COLO668 (cell line): ENCODE measurements around the gene SRPK3.

Source experiments
- DNase-seq: peaks from one replicate; lab custom pipeline; 2025; ENCODE audit not compliant: unreplicated experiment; lab: John Stamatoyannopoulos, UW

The SRPK3 gene

DNA sequence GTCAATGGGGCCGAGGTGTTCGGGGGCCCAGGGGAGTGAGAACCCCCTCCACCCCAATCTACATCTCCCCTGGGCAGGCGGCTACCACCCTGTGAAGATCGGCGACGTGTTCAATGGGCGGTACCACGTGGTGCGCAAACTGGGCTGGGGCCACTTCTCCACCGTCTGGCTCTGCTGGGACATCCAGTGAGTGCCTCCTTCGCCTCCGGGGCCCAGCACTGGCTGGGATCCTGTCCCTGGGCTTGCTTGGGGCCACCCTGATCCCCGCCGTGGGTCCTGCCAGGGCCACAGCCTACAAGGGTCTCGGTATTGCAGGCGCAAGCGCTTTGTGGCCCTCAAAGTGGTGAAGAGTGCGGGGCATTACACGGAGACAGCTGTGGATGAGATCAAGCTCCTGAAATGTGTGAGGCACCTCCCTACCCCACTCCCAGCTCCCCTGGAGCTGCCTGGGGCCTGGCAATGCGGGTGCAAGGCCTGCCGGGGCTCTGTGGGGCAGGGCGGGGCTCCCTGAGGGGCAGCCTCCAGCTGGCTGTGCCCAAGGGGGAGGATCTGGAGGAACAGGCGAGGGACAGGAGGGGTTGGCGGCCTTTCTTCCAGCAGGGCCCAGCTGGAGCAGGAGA, 697 bp downstream of the SRPK3 start:
- DNase-seq: peak; percentile 62

DNA sequence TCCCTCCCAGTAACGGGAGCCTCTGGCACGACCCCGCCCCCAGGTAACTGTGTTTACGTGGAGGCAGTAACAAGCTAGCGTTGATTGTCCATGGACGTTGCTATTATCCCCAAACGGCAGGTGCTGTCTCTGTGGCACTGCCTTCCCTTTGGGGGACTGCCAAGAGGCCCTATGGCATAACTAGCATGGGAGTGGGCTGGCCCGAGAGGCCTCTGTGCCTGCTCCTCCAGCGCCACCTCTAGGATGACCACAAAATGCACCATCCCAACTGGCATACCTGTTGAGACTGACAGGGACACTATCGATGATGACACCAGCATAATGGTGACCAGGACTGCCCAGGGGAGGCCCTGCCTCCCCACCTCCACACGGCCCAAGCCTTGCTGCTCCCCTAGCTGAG, 1.5 kb downstream of the SRPK3 start:
- peak; percentile 91 for DNase-seq

DNA sequence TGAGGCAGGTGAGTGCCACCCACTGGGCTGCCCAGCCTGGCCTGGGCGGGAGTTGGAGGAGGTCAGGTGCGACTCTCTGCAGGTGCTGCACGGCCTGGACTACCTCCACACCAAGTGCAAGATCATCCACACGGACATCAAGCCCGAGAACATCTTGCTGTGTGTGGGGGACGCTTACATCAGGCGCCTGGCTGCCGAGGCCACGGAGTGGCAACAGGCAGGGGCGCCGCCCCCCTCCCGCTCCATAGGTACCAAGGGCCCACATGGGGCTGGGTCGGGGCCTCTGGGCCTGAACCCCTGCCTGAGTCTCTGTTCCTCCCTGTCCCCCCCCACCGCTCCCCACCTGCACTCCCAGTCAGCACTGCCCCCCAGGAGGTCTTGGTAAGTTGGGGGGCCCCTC, 2.0 kb downstream of the SRPK3 start:
- peak; percentile 45 for DNase-seq

DNA sequence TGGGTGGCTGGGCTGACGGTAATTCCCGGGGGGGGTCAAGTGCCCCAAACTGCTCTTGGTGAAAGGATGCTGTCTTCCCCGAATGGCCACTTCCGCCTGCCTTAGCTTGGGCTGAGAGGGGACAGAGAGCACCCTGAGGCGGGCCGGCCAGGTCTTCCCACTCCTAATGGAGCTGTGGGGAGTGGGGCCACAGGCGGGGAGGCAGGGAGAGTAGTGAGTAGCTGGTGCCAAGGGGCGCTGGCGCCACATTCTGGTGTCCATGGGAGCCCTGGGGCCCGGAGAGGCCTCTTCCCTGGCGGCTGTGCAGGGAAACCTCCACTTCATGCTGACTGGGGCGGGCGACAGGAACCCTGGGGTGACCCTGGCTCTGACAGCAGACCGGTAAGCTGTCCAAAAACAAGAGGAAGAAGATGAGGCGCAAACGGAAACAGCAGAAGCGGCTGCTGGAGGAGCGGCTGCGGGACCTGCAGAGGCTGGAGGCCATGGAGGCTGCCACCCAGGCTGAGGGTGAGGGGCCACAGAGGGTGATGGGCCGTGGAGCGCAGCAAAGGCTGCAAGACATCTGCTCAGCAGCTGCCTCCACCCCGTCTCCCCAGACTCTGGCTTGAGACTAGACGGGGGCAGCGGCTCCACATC, 2.7 kb downstream of the SRPK3 start:
- DNase-seq: no peak

DNA sequence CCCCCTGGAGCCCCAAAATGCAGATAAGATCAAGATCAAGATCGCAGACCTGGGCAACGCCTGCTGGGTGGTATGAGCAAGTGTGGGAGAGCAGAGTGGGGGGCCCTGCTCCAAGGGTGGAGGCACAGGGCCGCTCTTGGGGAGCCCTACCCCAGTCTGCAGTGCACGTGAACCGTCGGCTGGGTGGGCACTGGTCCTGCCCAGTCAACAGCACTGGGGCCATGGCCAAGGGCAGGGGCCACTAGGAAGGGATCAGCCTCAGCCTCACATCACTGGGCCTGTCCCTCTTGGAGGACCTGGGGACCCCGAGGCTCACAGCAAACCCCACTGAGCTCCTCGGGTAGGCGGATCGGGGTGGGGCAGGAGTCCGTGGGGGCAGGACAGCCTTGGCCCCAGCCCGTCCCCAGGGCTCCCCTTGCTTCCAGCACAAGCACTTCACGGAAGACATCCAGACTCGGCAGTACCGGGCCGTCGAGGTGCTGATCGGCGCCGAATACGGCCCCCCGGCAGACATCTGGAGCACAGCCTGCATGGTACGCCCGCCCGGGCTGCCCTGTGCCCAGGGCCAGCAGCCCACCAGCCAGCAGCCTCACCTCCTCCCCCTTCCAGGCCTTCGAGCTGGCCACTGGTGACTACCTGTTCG, 3.6 kb downstream of the SRPK3 start:
- no peak for DNase-seq

DNA sequence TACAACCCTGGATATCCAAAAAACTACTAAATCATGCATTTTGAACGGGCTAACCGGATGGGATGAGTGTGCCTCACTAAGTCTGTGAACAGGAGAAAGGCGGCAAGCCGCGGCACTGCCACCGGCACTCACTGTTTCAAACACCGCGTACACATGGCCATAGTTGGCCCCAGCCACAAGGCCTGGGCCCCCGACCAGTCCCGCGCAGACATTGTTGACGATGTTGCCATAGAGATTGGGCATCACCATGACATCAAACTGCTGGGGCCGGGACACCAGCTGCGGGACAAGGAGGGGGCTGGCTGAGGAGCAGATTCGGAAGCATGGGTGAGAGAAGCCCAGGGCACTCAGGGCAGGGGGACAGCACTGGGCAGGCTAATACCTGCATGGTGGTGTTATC, 5.8 kb downstream of the SRPK3 start:
- no peak for DNase-seq

DNA sequence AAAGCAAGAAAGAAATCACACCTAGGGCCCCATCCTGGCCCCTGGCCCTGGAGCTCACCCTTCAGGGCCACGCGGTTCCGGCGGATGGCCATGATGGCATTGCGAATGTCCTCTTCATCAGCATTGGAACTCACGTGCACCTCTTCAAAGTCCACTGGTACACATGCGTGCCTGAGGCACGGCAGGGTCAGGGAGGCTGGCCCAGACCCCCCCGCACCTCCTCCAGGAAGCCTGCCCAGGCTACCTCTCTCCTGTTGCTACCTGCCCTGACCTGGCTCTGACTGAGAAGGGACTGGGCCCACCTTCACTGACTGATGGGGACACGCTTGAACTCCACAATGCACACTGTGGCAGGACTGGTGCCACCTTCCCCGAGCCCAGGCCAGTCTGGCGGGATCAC, 8.8 kb downstream of the SRPK3 start:
- no peak for DNase-seq

DNA sequence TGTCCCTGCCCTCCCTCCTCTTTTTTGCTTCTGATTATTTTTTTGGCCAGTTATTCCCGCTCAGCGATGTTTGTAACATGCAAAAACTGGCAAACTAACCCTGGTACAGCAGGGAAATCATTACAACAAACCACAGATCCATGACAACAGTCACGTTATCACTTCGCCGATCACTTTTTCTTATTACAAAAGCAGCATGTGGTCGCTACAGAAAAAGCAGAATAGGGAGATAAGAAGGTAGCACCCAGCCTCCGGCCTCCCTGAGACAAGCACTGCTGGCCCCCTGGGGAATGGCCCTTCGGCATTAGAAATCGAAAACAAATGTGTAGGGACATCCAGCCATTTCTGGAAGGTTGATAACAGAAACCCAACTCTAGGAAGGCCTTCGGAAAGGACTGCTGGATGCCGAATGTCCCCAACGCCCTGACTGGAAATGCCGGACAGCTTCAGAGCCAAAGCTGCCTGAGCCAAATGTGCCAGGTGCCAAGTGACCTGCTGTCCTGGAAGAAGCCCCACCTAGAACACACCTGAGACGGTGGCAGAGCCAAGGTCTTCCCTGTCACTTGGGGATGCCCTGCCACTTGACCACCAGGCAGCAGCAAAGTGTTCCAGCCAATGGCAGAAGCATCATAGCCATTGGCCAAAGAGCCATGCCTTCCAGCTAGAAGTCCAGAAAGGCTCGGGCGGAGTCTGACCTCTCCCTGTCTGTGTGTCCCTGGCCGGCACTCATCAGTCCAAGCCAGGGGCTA, 10.4 kb downstream of the SRPK3 start:
- no peak for DNase-seq

DNA sequence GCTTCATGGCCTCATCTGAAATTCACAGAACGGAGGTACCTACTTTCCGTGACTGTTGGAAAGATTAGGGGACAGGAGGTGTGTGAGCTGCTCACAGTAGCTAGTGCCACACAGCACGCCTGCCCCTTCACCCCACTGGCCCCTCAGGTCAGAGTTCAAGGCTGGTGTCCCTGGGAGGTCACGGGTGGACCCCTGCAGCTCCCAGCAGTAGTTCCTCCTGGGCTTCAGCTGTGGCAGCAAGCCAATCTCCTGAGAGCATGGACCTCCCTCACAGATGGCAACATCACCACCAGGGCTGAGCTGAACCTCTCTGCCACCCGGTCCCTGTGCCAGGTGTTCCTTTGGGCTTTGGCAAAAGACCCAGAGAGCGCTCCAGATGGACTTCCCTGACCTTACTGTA, 11.5 kb downstream of the SRPK3 start:
- DNase-seq: no peak

DNA sequence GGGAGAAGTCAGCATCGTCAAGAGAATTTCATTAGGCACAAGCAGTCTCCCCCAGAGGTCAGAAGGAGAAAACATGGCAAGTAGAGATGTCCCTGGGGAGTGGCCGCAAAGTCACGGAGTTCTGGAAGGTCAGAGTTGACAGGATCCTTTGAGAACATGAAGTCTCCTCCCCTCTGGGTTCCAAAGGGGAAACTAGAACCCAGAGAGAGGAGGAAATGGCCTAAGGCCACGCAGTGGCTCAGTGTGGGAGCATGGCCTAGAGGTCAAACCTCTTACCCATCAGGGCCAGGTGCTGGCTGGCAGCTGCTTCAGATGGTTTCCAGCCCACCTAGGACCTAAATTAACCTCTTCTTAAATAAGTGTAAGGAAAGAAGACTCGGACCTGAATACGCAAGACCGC, 12.4 kb downstream of the SRPK3 start:
- peak; percentile 25 for DNase-seq

DNA sequence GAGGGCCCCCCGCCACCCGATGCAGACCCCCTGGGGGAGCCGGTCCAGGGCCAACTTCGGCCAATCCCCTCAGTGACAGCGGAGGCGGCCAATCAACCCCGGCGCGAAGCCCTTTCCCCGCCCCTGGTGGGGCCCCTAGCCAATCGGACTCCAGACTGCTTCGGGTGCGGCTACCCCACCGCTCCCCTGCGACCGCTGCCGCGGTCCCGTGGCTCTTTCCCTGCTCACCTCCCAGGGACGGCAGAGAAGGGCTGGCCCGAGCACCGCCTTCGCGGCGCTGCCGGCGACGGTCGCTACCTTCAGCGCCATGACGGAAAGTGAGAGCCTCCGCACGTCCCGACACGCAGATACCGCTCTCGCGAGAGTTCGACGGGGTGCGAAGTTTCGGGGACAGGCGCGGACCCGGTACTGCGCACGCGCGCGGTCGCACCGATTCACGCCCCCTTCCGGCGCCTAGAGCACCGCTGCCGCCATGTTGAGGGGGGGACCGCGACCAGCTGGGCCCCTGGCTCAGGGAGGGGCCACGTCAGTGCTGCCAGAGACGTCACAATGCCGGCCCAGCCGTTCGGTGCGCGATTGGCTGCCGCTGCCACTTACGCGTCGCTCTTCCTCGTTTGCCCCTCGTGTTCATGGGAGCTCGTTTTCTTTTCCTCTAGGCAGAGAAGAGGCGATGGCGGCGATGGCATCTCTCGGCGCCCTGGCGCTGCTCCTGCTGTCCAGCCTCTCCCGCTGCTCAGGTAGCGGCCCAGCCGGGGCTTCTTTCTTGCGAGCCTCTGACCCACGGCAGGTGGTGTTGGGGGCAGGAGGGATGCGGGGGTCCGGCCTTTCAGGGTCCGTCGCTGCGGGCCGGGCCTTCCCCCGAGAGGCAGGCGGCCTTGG, 13.4 kb downstream of the SRPK3 start, which contains the start of the genes IDH3G and SSR4:
Gene IDH3G, minus strand, starts transcription at position 358 of the 879 bp plus-strand sequence. Its CDS starts 49 bp downstream, at position 309.
Gene SSR4, plus strand, starts transcription at position 651 of the 879 bp plus-strand sequence. Its CDS starts 20 bp downstream, at position 671.
- peak; percentile 98 for DNase-seq

DNA sequence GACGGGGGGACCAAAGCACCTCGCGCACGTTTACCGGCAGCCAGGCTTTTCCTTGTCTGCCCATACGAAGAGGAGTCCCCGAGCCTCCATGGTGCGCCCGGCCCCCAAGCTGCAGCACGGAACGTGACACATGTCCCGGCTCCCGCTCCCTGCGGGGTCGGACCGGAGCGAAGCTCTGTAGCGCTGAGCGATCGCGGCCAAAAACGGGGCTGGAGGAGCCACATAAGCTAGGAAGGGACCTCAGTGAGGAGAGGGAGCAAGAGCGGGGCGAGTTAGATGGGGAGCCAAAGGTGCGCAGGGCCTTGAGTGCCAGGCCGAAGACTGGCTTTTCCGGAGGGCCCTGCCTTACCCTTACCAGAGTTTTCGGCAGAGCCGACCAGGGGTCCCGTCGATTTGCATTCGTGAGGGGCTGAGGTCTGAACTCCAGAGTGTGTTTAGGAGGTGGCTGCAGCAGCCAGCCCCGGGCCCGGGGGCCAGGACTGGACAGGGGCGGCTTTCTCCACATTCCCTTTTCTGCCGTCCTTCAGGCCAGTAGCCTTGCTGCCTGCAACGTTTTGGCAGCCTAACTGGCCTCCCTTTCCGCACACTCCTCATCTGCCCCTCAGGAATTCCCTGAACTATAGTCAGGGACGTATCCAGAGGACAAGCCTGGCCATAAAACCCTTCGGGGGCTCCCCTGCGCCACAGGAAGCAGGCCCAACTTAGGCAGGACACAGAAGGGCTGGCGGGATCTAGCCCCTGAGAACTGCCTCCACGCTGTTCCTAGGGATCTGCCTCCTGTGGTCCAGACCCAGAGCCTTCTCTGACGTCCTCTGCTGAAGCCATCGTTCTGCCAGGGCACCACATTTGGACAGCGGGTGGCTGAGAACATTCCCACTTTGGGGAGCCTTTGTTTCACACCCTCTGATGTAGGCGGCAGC, 14.3 kb downstream of the SRPK3 start:
- DNase-seq: peak; percentile 42

DNA sequence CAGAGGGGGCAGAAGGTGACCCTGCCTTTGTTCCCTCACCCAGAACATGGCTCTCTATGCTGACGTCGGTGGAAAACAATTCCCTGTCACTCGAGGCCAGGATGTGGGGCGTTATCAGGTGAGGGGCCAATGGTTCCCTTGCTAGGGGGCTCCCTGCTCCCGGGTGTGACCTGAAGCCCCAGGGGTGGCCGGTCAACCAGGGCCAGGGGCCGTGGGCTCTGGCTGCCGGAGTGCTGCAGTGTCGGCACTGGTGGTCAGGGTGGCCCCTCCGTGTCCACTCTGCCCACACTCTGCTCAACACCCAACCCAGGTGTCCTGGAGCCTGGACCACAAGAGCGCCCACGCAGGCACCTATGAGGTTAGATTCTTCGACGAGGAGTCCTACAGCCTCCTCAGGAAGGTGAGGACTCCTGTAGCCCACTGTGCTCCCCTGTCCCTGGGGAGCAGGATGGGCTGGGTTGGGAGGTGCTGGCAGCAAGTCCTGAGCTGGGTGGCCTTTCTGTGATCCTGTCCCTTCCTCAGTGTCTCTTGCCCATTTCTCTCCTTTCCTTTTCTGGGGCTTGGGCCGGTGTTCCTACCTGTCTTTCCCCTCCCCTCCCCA, 16.7 kb downstream of the SRPK3 start:
- DNase-seq: no peak

DNA sequence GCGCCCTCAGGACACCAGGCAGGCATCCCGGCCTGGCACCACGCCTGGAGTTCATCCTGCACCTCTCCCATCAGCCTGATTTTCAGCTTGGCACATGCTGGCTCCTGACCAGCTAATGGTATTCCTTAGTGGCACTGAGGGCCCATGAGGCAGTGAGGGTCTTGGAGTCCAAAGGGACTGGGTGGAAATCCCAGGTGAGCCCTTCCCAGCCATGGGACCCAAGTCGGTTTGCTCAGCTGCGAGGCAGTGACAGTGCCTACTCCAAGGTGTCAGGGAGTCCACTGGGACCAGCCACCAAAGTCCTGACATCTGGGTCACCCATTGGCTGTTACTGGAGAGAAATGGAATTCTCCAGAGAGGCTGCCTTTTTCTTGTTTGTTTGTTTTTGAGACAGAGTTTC, 18.5 kb downstream of the SRPK3 start:
- DNase-seq: no peak

DNA sequence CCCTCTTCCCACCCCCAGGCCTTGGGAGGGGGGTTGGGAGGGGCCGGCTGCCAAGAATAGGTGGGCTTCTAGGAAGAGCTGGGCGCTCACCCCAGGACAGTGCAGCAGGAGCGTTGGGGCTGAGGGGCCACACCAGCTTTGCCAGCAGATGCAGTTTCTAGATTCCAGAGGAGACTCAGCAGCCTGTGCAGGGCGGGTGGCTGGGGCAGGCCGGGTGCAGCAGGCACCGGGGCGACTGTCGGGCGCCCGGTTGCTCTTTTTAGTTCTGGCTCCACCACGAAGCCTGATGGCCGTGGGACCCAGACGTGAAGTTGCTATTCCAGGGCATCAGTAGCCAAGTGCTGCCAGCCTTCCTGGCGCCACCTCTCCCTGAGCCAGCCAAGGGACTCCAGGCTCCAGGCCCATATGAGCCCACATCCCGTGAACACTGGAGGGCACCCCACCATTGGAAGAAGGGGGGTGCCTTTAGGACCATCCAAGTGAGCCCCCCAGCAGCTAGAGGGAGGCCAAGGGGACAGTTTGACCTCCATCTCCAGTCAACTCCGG, 19.4 kb downstream of the SRPK3 start:
- no peak for DNase-seq

DNA sequence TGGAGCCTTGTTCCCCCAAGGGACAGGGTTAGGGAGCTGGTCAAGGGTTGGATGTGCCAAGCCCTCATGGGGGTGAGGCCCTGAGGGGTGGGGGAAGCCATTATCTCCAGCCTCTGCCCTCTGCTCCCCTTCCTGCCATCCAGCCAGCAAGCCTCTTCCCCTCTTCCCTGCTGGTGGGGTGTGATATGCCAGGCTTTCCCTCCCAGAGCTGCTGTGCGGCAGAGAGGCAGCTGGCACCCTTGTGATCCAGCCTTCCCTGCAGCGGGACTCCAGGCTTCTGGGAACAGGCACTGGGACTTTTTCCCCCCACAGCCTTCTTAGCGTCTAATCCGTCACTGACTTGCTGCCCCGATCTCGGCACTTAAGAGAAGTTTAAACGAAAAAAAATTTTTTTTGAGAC, 19.9 kb downstream of the SRPK3 start:
- peak; percentile 16 for DNase-seq

DNA sequence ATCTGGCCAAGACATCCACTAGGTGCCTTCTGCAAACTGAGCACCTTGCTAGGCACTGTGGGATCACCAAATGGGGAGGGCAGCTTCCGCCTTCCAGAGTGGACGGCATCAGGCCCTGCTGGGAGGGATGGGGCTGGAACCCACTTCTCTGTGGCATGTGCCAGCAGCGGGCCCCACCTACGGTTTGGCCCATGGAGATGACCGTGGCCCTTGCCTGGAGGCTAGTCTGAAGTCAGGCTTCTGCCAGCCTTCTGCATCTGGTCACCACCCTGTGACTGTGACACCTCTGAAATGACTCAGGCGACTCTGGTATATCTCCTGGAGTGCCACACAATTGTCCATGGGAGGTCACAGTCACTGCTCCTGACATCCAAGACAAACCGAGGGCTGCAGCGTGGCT, 20.8 kb downstream of the SRPK3 start:
- DNase-seq: no peak

DNA sequence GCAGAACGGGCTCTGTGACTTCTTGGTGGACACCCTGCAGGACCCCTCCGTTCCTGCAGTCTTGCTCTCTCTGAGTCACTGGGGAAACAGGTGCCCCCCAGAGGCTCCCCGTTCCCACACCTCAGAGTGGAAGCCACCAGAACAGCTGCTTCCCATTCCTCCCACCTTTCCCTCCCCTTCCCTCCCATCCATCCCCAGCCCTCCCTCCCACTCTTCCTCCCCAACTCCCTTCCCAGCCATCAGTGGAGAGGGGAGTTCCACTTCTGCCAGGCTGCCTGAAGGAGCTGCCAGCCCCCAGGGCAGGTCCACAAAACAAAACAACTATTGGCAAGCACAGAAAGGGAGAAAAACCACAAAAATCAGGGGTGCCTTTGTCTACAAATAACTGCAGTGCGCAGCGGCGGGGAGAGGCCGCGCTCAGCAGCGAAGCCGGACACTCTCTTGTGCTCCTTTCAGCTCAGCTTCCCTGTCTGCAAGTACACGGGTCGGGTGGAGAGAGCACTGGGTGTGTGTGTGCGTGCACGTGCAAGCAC, 21.7 kb downstream of the SRPK3 start:
- no peak for DNase-seq
